CD4-positive, alpha-beta T cell treated with Interleukin-4 for 4 hours (primary cell): ENCODE results near the gene ZNF132.
"Not testable (repeated sequence)": the region's sequence is repeated elsewhere in the genome, so short reads cannot be mapped to it uniquely, and the experiment has no call there.

Experiments used
- DNase-seq: peaks from one replicate; pipeline ENCODE4 v3.0.0-alpha.2; 2020

Gene ZNF132

GRCh38 chr19:58406818-58407657, 32.9 kb downstream of the ZNF132 start:
- DNase-seq, result no peak

GRCh38 chr19:58403920-58404478, 36.0 kb downstream of the ZNF132 start:
- DNase-seq, result not testable (repeated sequence)

- no peak for DNase-seq
Measured at GRCh38 chr19:58401840-58402421, 38.0 kb downstream of the ZNF132 start.

DNA sequence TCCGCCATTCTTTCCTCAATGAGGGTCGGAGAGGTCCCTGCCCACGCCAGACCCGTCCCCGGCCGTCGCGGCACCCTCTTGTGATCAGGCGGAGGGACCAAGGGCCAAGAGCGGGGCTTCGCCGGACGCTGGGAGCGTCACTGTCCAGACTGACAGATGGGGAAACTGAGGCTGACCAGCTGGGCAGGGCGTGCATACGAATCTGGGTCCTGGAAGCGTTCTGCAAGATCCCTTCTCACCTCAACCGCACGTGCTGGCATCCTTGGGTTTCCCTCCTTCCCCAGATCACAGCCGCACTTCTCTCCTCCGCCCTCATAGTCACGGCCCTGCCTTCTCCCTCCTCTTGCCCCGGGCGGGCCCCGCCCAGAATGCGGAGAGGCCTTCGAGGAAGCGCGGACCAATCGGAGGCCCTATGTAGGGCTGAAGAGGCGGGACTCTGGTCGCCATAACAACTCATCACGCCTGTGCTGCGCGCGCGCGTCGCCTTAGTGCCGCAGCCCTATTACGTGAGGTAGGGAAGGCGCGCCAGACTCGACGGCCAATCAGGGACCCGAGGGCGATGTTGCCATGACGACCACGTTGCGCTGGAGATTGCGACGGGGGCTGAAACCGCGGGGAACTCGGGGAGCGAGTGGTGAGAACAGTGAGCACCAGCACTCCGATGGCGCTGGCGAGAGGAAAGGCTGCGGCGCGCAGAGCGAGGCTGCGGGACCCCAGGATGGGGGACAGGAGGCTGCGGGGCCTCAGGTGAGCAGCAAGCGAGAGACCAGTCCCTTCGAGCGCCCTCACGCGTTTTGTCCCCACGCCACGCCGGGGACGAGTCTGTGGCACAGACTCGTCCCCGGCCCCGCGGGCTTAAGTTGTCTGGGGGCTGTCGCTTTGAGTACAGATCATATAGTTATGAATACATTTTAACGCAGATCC, 38.8 kb downstream of the ZNF132 start:
- DNase-seq, result peak; percentile 99

DNA sequence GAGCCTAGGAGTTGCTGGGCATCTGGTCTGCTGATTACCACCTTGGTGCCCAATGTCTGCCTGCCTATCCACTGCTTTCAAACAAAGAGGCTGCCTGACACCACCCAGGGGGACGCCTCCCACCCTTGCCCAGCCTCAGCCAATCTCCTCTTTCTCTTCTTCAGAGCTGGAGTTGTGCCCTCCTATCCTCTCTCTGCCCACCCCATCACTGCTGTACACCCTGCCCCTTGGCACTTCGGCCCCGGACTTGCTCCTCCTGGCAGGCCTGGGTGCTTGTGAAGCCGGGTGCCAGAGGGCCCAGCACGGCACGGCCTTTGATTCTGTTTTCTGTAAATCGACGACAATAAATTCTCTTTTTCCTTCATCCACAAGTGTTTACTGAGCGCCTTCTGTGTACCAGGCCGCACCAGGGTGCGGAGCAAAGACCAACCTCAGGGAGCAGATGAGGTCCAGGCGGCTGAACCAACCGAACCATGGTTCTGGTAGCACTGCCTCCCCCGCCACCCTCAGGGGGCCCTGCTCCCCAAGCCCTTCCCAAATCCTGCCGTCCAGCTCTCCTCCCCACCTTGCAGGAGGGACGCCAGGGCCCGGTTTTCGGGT, 39.5 kb downstream of the ZNF132 start:
- no peak for DNase-seq

DNA sequence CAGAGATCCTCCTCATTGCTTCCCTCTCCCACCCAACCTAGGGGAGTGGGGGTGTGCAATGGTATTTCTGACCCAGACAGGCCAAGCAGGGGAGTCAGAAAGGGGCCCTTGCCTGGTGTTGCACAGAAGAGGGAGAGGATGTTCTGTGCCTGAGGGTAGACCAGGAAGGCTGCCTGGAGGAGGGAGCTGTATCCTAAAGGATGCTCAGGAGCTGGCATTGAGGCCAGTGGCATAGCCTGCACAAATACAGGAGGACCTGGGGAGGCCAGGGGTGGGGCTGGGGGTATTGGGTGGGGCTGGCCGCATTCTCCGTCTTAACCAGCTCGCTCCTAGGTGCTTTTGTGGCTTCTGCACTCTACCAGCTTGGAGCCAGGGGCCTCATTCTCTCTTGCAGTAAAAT, 40.0 kb downstream of the ZNF132 start:
- DNase-seq, result no peak

GRCh38 chr19:58398545-58398944, 41.4 kb downstream of the ZNF132 start:
- DNase-seq, result no peak

- DNase-seq, result no peak
Measured at GRCh38 chr19:58398087-58398486, 41.9 kb downstream of the ZNF132 start.

GRCh38 chr19:58397533-58398037, 42.4 kb downstream of the ZNF132 start:
- DNase-seq, result no peak

- DNase-seq, result no peak
Measured at GRCh38 chr19:58396691-58397532, 43.0 kb downstream of the ZNF132 start.

DNA sequence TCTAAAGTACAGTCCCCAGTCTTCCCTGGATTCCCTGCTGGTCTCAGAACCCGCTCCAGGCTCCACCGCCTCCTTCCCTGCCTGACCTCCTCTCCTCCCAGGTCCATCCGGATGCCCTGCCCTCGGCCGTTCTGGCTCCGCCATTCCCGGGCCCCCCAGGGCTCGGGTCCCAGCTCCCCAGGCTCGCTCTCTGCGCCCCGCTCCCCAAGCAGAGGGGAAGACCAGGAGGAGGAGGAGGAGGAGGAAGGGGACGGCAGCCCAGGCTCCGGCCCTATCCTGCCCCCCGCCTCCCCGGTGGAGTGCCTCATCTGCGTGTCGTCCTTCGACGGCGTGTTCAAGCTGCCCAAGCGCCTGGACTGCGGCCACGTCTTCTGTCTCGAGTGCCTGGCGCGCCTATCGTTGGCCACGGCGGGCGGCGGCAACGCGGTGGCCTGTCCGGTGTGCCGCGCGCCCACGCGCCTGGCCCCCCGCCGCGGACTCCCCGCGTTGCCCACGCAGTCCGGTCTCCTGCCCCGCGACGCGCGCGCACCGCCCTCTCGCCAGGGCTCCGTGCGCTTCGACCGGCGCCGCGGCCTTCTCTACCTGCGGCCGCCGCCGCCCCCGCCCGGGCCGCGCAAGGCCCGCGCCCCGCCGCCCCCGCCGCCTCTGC, 43.9 kb downstream of the ZNF132 start:
- no peak for DNase-seq

DNA sequence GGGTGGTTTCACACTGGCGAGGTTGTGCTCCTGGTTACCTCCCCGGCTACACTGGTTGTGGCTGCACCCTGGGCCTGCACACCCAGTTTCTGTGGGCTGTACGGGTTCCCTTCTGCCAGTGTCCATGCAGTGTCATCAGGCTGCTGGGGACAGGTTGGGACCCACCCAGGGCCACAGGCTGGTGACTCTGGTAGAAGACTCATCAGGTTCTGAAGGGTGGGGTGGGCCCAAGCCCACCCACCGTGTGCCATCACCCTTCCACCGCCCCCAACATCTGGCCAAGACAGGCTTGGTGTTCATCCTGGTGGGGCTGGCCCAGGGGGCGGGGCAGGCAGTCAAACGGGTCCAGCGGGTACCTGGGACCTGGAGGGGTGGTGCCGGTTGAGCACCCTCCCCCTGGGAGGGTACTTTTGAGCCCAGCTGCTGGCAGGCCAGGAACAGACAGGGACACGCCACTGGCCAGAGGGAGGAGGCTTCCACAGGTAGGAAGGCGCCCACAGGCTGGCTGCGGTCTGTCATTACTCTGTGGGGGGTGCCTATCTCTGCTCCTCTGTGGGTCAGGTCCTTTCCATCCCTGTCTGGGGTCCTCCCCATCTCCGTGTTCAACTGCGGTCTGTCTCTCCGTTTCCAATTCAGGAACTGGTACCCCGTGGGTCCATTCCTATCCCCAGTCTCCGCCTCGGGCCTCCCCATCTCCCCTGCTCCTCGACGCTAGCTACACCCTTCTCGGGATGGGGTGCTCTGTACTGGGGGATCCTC, 44.6 kb downstream of the ZNF132 start, which contains the start of gene RNF225:
Gene RNF225, plus strand, starts transcription at position 437 of the 759 bp plus-strand sequence. CDS start 434 bp downstream, outside the sequence.
- DNase-seq, result no peak

GRCh38 chr19:58394821-58395219, 45.1 kb downstream of the ZNF132 start:
- no peak for DNase-seq

- no peak for DNase-seq
Measured at GRCh38 chr19:58393725-58394033, 46.3 kb downstream of the ZNF132 start.

DNA sequence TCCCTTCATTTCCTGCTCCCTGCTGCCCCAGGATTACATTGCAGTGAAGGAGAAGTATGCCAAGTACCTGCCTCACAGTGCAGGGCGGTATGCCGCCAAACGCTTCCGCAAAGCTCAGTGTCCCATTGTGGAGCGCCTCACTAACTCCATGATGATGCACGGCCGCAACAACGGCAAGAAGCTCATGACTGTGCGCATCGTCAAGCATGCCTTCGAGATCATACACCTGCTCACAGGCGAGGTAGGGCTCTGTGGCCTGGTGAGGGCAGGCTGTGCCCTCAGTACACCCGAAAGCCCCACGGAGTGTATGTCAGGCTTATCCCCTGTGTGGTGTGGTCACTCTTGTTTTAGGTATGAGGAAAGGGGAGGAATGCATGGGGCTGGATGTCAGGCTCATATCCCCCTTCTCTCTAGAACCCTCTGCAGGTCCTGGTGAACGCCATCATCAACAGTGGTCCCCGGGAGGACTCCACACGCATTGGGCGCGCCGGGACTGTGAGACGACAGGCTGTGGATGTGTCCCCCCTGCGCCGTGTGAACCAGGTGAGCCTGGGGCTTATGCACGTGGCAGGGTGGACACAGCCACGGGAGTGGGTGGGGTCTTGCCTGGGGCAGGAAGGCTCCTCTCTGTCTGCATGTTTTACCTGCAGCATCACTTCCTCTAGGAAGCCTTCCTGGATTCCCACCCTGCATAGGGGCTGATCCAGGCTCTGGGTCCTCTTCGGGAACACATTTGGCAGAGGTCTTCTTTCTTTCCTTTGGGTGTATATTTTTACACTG, 46.8 kb downstream of the ZNF132 start:
- DNase-seq, result no peak

DNA sequence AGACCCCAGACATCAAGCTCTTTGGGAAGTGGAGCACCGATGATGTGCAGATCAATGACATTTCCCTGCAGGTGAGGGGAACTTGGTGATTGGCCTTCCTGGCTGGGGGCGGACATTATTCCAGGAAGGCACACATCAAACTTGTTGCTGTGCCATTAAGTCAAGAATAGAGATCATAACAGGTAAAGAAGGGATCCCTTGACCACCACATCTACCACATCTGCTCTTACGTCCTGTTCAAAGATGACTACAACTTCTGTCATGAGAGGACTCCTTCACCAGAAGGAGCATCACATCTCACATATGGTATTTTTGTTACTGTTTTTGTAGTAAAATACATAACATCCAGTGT, 51.8 kb downstream of the ZNF132 start:
- DNase-seq, result no peak

DNA sequence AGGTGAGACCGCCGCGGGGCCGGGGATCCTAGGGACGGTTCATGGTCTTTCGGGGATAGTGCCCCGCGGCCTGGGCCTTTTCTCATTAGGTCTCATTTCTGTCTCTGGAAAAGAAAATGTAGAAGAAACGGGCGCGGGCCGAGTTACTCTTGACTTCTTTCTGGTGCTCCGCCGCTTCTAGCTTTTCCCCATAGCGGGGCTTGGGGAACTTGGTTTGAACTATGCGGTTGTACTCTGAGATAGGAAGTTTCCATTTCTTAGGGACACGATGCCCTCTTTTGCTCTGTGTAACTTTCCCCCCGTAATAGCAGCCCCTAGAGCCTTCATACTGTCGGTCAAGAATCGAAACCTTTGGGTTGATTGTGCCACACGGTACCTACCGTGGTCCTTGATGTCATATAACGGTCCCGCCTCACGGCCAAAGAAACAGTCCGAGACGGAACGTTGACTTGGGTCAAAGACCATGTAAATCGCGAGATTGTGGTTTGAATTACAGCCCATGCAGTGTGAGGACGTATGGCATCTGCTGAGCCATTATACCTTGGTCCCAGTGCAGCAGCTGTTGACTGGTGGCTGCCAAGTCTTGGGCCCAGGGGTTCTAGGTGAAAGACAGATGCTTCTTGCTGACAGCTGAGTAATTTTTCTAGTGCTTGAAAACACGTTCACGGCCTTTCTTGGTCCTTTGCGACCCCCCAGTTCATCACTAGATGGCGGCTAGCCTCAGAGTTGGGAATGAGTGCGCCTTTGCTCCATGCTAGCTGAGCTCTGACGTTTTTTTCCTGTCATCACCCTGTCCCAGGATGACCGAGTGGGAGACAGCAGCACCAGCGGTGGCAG, 52.4 kb downstream of the ZNF132 start:
- DNase-seq, result no peak

DNA sequence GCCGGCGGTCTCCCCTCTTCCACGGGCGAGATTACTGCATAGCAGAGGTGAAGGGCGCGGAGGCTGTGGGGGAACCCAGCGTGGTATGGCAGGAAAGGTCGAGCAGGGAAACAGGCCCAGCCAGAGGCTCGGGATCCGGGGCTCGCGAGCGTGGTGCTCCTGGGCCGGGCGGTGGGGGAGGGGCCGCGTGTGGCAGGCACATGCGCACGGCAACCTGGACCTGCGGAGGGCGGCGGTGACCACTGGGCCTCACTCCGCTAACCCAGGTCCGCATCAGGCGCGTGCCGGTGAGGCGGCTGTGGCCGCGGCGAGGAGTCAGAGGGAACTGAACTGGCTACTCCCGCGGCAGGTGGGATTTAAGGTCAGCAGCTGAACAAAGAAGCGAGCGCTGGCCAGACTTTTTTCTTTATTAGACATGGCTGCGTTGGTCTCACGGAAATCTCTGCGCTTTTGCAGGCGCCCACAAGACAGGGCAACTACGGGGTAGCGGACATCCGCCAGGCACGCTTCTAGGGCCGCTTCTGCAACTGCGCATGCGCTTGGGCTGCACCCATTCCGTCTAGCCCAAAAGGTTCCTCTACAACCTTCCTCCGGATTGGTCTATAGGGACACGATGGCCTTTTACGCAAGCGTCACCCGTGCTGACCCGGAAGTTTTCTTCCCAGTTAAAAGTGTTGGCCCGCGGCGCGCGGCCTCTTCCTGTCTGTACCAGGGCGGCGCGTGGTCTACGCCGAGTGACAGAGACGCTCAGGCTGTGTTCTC, 53.2 kb downstream of the ZNF132 start, which contains the start of gene RPS5:
Gene RPS5, plus strand, starts transcription at position 694 of the 762 bp plus-strand sequence. CDS start 869 bp downstream, outside the sequence.
- DNase-seq, result peak; percentile 99
